ENCODE measurements around the gene RBBP9. TPM values are rescaled to one million over a fixed set of nuclear protein-coding genes. Genes with fewer than 3 reads are reported as not detected.

Gene RBBP9
- total and polyA plus RNA-seq, 9 of the 15 experiments (the other 6 are each of a cell fraction or from before 2014, with no cell fraction given): 0.94 to 4.4 (median 2.5) TPM

GRCh38 chr20:18507218-18508191 is 10.5 kb upstream of the RBBP9 start, which contains the start of gene SEC23B (continued):
- 0 out of 3 replicates have a peak, but pooled peaks of 1 of the 2 experiments have one; percentile 17 for TF ChIP-seq CBX3 (IDR thresholded peaks at IDR 0.05; ENCODE audit: borderline replicate concordance in 1 of 2, low read length in 2 of 2)
- TF ChIP-seq ZNF280B (CRISPR knock-in tag; IDR thresholded peaks at IDR 0.05): no peak
- TF ChIP-seq CBX2 (IDR thresholded peaks at IDR 0.05; ENCODE audit: insufficient read depth, low read length, poor library complexity, severe bottlenecking): no peak
- peak; percentile 96 for TF ChIP-seq NFRKB (IDR thresholded peaks at IDR 0.05; ENCODE audit: low read depth)
- TF ChIP-seq ZBTB40 (IDR thresholded peaks at IDR 0.05): peak; percentile 84
- TF ChIP-seq ZBTB40 (CRISPR knock-in tag; IDR thresholded peaks at IDR 0.05): no peak
- no peak for TF ChIP-seq ELK3 (CRISPR knock-in tag; IDR thresholded peaks at IDR 0.05)
- TF ChIP-seq POLR2AphosphoS2 (IDR thresholded peaks at IDR 0.05; ENCODE audit: low read length): peak; percentile 42; the same call in 1 of the 2 replicates
- peak; percentile 58; the same call in 1 of the 2 replicates for TF ChIP-seq ZNF263 (CRISPR knock-in tag; IDR thresholded peaks at IDR 0.05; ENCODE audit: borderline replicate concordance)
- no peak for TF ChIP-seq HNRNPL (IDR thresholded peaks at IDR 0.05; ENCODE audit: low read depth, low read length)
- no peak for TF ChIP-seq U2AF1 (optimal IDR thresholded peaks at IDR 0.05; ENCODE audit: low read depth, low read length)
- no peak for TF ChIP-seq MED1 (CRISPR knock-in tag; IDR thresholded peaks at IDR 0.05; ENCODE audit: borderline replicate concordance)
- TF ChIP-seq PURB (CRISPR knock-in tag; IDR thresholded peaks at IDR 0.05; ENCODE audit: low read depth): no peak
- no peak for TF ChIP-seq DPF2 (IDR thresholded peaks at IDR 0.05)
- no peak for TF ChIP-seq PCBP2 (IDR thresholded peaks at IDR 0.05; ENCODE audit: low read depth, low read length, poor library complexity, severe bottlenecking)

All from K562 (cell line).